Activated T-helper 1 cell treated with anti-CD3 and anti-CD28 coated beads, Interleukin-12 subunit alpha, Interleukin-12 subunit beta, Interleukin-2, Interleukin-4 antibody, amounts not matched to agents 30 ng/mL and 10 ng/mL and 1 ng/mL, durations not matched to agents 14 hours and 24 hours and 36 hours (primary cell): Measurements from ENCODE around the gene RHBDL3. TPM values are rescaled to one million over a fixed set of nuclear protein-coding genes. Genes with fewer than 3 reads are reported as not detected.

Experiments used
- DNase-seq: peaks from one replicate; pipeline ENCODE4 v3.0.0; 2021; ENCODE audit warnings: low spot score
- H3K27ac Mint-ChIP-seq: one replicate; pipeline ENCODE4 v1.8.0; 2021; ENCODE audit warnings: mild to moderate bottlenecking, mixed read lengths
- H3K27me3 Mint-ChIP-seq: one replicate; pipeline ENCODE4 v1.8.0; 2022; ENCODE audit warnings: mild to moderate bottlenecking, moderate library complexity, mixed read lengths; ENCODE audit not compliant: insufficient read depth
- H3K36me3 Mint-ChIP-seq: one replicate; pipeline ENCODE4 v1.8.0; 2021; ENCODE audit warnings: low read depth, mixed read lengths
- H3K4me1 Mint-ChIP-seq: one replicate; pipeline ENCODE4 v1.8.0; 2021; ENCODE audit warnings: low read depth, mixed read lengths
- H3K4me3 Mint-ChIP-seq: one replicate; pipeline ENCODE4 v1.8.0; 2021; ENCODE audit warnings: mild to moderate bottlenecking, moderate library complexity, mixed read lengths
- H3K9me3 Mint-ChIP-seq: one replicate; pipeline ENCODE4 v1.8.0; 2021; ENCODE audit warnings: mixed read lengths
- intact Hi-C: fragments of 100-400 bp; cut with micrococcal nuclease; formaldehyde crosslinking; loops from one replicate; pipeline ENCODE4 v1.15.1; 2024
- total RNA-seq: library from RNA; stranded (reverse); gene quantifications from 2 replicates; pipeline ENCODE4 v1.2.3, GENCODE V29; 2022

RHBDL3 gene
- total RNA-seq, 1 donor from 2014 or later, result 0.26 TPM

DNA sequence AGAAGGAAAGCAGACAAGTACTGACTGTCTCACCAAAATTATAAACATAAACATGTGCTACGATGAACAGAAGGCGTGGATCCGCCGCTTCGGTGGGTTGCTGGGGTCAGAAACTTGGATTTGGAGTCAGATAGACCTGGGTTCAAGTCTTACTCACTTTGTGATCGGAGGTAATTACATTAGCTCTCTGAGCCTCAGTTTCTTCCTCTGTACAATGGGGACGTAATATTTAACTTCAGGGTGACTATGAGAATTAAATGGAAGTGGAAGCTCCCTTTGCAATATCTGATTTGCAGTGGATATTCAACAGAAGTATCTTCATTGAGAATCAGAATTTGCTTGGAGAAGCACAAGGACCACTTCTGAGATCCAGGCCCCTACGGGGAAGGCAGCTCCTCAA is 6.2 kb downstream of the RHBDL3 start:
- intact Hi-C loops, result no loop called here
- H3K27me3 Mint-ChIP-seq, result peaks cover 59% of the 10 kb centered on the region
- H3K4me3 Mint-ChIP-seq, result no peak overlapping the region
- peaks cover 13% of the 10 kb centered on the region for H3K4me1 Mint-ChIP-seq
- no peak overlapping the region for H3K27ac Mint-ChIP-seq
- H3K9me3 Mint-ChIP-seq, result no peaks in the 10 kb centered on the region
- DNase-seq, result no peak
- no peaks in the 10 kb centered on the region for H3K36me3 Mint-ChIP-seq

DNA sequence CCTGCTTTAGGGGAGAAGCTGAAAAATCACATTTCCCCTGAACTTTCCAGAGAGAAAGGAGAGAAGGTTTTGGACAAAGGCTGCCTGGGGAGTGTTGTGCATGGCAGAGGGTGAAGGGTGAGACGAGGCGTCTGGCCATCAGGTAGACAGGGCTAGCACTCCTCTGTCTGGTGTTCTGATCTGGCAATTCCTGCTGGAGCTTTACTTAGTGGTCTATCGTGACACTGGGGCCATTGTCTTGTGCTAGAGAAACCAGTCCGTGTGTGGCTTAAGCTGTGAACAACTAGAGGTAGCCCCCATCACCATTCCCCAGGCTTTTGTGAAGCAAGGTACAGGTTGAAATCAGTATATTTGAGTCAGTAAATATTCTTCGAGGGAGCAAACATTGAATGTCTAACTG is 8.5 kb downstream of the RHBDL3 start:
- H3K4me1 Mint-ChIP-seq, result no peaks in the 10 kb centered on the region
- H3K4me3 Mint-ChIP-seq, result no peak overlapping the region
- no peaks in the 10 kb centered on the region for H3K36me3 Mint-ChIP-seq
- H3K9me3 Mint-ChIP-seq, result no peaks in the 10 kb centered on the region
- DNase-seq, result no peak
- no peak overlapping the region for H3K27ac Mint-ChIP-seq
- intact Hi-C loops, result no loop called here
- H3K27me3 Mint-ChIP-seq, result peaks cover 39% of the 10 kb centered on the region

DNA sequence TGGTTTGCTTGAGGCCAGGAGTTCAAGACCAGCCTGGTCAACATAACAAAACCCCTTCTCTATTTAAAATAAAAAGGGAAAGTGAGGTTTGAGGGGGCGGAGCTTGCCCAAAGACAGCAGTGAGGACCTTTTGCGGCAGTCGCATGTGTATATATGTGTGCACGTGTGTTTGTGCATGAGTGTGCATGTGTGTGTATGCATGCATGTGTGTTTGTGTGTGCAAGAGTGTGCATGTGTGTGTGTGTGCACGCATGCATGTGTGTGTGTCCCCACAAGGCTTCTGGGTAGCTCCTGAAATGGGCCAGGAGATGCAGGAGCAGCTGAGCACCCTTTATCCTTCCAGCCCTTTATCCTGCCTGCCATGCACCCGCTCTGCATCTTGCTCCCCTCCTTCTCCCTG is 9.0 kb downstream of the RHBDL3 start:
- Mint-ChIP-seq H3K27me3 (peaks cover 34% of the 10 kb centered on the region), H3K4me1 (no peaks in the 10 kb centered on the region), H3K36me3 (no peaks in the 10 kb centered on the region), H3K4me3 (no peak overlapping the region), H3K9me3 (no peaks in the 10 kb centered on the region), H3K27ac (no peak overlapping the region)
- no peak for DNase-seq
- intact Hi-C loops, result no loop called here

DNA sequence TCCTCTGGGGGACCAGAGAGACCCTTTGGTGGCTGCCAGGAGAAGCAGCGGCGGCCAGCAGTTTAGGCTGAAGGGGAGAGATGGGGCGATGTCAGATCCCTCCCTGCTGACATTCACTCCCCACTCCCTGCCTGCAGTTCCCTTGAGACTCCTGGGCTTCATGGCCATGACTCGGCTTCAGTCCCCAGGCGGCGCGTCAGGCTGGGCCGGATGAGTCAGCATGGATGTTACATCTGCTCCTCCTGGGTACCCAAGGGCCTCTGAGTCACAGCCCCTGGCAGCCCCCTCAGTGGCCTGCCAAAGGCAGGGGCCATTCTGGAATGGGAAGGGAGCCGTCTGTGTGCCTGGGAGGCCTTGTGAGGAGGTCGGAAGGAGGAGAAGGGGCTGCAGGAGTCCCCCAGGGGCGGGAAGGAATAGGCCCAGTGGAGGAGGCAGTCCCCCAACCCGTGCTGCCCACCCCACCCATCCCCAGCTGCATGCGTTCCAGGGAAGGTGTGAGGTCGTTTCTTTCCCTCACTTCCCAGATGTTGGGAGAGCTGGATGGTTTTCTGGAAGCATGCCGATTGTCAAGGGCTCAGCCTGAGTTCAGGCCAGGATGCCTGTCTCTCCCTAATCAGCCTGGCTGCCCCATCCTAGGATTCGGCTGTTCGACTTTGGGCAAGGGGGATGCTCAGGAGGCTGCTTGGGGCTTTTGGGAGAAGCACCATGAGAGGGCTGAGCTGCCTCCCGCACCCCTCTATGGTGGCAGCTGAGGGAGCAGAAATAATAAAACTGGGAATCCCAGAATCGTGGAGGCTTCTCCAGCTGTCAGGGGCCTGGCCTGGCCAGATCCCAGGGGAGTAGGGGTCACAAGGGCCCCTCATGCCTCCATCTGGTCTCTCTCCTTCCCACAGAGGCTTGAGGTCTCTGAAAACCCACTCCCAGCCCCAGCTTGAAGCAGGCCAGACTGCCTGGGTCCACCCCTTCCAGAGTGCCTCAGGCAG is 9.7 kb downstream of the RHBDL3 start:
- Mint-ChIP-seq H3K4me3 (no peak overlapping the region), H3K9me3 (no peaks in the 10 kb centered on the region), H3K27ac (no peak overlapping the region), H3K36me3 (no peaks in the 10 kb centered on the region), H3K27me3 (peaks cover 27% of the 10 kb centered on the region), H3K4me1 (no peaks in the 10 kb centered on the region)
- DNase-seq, result no peak
- intact Hi-C loops, result no loop called here

DNA sequence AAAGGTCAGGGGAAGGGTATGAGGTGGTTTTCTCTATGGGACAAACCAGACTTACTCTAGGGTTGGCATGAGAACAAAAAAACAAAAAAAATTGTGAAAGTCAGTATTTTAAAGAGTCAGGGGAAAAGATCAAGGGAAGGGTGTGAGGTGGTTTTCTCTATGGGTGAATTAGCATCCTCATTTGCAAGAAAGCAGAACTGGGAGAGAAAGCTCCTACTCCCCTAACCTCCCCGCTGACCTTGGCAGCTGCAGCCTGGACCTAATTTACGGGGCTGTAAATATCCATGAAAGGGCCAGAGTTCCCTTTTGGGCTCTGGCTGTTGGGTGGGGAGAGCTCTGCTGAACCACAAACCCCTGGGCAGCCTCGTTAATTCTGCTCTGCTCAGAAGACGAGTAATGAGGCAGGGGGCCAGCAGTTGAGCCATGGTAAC is 10.6 kb downstream of the RHBDL3 start:
- peaks cover 19% of the 10 kb centered on the region for H3K27me3 Mint-ChIP-seq

DNA sequence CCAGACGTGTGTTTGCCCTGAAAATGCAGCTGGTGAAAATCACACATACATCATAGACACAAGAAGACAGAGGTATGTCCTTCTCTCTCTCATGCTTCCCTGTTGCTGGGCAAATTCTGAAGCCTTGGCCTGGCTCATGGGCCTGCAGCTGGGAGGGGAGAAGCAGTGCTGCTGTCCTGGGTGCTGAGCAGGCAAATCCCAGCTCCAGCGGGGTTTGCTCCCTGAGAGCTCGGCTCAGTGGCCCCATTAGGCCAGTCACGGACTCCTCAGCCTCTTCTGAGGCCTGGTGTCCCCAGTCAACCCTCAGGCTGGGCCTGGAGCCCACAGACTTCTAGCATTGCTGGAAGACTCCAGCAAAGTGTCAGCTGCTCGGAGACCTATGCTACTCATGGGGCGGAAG is 11.7 kb downstream of the RHBDL3 start:
- no peaks in the 10 kb centered on the region for H3K4me1 Mint-ChIP-seq
- no peak overlapping the region for H3K27ac Mint-ChIP-seq
- DNase-seq, result no peak
- peaks cover 12% of the 10 kb centered on the region for H3K27me3 Mint-ChIP-seq
- intact Hi-C loops, result no loop called here
- H3K4me3 Mint-ChIP-seq, result no peak overlapping the region
- H3K9me3 Mint-ChIP-seq, result no peaks in the 10 kb centered on the region
- no peaks in the 10 kb centered on the region for H3K36me3 Mint-ChIP-seq

More for the DNA sequence above, 10.6 kb downstream of the RHBDL3 start:
- intact Hi-C loops, result no loop called here
- Mint-ChIP-seq H3K4me1 (no peaks in the 10 kb centered on the region), H3K4me3 (no peak overlapping the region), H3K36me3 (no peaks in the 10 kb centered on the region), H3K9me3 (no peaks in the 10 kb centered on the region), H3K27ac (no peak overlapping the region)
- no peak for DNase-seq

DNA sequence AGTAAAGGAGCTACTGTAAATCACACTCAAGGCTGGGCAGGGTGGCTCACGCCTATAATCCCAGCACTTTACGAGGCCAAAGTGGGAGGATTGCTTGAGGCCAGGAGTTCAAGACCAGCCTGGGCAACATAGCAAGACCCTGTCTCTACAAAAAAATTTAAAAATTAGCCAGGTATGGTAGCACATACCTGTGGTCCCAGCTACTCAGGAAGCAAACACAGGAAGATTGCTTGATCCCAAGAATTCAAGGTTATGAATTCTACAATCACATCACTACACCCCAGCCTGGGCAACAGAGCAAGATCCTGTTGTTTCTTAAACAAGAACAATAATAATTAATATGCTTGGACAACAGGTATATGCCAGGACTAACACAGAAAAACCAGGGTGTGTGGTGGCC is 13.2 kb downstream of the RHBDL3 start:
- H3K9me3 Mint-ChIP-seq, result no peaks in the 10 kb centered on the region
- intact Hi-C loops, result no loop called here
- H3K27ac Mint-ChIP-seq, result no peak overlapping the region
- no peaks in the 10 kb centered on the region for H3K36me3 Mint-ChIP-seq
- DNase-seq, result no peak
- H3K4me1 Mint-ChIP-seq, result no peaks in the 10 kb centered on the region
- H3K4me3 Mint-ChIP-seq, result no peak overlapping the region
- peaks cover 7% of the 10 kb centered on the region for H3K27me3 Mint-ChIP-seq

DNA sequence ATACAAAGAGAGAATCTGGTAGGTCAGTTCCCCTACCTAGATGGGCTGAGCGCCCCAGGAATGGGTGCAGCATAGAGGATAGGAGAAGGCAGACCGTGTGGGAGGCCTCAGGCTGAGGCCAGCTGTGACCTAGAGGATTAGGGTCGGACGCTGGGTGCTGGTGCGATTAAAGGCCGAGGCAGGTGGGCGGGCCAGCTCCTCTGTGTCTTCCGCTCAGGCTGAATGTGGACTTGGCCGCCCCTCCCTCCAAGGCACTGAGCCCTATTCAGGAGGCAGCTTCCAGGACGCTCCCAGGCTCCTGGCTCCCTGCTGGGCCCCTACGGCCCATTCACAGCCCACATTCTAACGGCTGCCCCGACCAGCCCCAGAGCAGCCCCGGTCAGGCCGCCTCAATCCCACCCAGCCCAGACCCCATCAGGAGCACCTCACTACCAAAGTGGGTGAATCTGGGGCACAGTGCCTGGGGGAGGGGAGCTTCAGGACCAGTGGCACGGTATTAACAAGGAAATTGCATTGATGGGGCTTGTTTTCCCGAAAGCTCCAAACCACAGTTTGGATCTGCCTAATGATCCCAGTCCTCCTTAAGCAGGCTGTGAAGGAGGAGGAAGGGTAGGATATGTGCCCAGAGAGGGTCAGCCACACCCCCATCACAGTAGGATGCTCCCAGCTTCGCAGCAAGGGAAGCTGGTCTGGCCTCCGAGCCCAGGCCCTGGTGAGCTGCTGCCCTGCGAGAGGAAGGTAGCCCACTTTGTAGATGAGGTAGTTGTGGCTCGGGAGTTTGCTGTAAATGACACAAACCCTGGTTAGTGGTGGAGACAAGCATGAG is 14.5 kb downstream of the RHBDL3 start:
- H3K9me3 Mint-ChIP-seq, result no peaks in the 10 kb centered on the region
- H3K4me3 Mint-ChIP-seq, result no peak overlapping the region
- intact Hi-C loops, result no loop called here
- H3K4me1 Mint-ChIP-seq, result no peaks in the 10 kb centered on the region
- DNase-seq, result no peak
- H3K27me3 Mint-ChIP-seq, result peaks cover 8% of the 10 kb centered on the region
- no peaks in the 10 kb centered on the region for H3K36me3 Mint-ChIP-seq
- H3K27ac Mint-ChIP-seq, result no peak overlapping the region

DNA sequence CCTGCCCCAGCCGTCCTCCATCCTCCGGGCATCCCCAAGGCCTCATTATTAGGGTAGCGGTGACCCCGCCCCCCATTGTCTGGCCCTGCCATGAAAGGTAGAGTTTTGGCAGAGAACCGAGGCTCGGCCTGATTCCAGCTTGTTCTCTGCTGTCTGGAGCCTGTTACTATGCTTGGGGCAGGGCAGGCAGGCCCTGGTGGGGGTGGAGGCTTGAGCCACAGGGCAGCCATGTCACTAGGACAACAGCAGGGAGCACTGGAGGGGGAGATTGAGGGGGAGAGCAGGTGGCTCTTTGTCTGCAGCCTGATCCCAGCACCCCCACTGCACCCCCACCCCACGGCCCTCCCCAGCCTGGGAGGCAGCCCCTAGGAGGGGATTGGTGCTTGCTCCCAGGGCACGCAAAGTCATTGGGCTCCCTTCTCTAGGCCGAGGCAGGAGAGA is 15.4 kb downstream of the RHBDL3 start:
- H3K27me3 Mint-ChIP-seq, result peaks cover 10% of the 10 kb centered on the region
- intact Hi-C loops, result no loop called here
- DNase-seq, result no peak
- H3K36me3 Mint-ChIP-seq, result no peaks in the 10 kb centered on the region
- no peaks in the 10 kb centered on the region for H3K4me1 Mint-ChIP-seq
- H3K4me3 Mint-ChIP-seq, result no peak overlapping the region
- H3K27ac Mint-ChIP-seq, result no peak overlapping the region
- H3K9me3 Mint-ChIP-seq, result no peaks in the 10 kb centered on the region

DNA sequence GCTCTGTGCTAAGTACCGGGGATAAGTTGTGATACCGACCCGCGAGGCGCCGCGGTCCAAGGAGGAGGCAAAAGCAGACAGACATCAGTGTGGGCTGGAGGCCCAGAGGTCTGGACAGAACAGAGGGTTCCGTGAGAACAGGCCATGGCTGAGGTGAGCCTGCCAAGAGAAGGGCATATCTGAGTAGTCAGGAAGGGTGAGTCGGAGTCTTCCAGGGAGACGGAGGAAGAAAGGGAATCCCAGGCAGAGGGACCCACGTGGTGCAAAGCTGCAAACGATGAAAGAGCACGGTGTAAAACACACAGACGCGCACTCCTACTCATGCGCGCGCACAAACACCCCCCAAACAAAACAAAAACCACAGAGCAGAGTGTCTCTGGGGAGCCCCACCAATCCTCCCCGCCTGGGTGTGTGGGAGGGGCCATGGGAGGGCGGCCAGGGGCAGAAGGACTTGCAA is 18.1 kb downstream of the RHBDL3 start:
- Mint-ChIP-seq H3K4me1 (no peaks in the 10 kb centered on the region), H3K27ac (no peak overlapping the region), H3K36me3 (no peaks in the 10 kb centered on the region), H3K27me3 (peaks cover 8% of the 10 kb centered on the region), H3K4me3 (no peak overlapping the region), H3K9me3 (no peaks in the 10 kb centered on the region)
- intact Hi-C loops, result no loop called here
- no peak for DNase-seq

DNA sequence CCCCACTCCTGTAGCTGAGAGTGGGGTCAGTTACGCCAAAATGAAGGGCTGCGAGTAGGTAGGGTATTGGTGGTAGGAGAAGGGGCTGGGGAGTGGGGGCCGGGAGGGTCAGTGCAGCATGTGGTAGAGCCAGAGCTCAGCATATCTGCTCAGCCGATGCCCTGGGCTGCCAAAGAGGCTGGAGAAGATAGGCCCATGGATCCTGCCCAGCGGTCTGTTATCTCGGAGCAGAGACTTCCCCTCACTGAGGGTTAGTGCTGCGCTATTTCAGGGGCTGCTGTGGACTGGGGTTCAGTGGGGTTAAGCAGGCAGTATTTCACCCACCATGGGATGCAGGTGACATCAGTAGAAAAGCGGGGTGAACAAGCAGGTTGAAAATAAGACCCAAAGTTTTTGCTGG is 19.7 kb downstream of the RHBDL3 start:
- H3K27ac Mint-ChIP-seq, result no peak overlapping the region
- peaks cover 13% of the 10 kb centered on the region for H3K27me3 Mint-ChIP-seq
- intact Hi-C loops, result no loop called here
- H3K36me3 Mint-ChIP-seq, result no peaks in the 10 kb centered on the region
- DNase-seq, result no peak
- H3K4me1 Mint-ChIP-seq, result no peaks in the 10 kb centered on the region
- H3K9me3 Mint-ChIP-seq, result no peaks in the 10 kb centered on the region
- H3K4me3 Mint-ChIP-seq, result no peak overlapping the region

DNA sequence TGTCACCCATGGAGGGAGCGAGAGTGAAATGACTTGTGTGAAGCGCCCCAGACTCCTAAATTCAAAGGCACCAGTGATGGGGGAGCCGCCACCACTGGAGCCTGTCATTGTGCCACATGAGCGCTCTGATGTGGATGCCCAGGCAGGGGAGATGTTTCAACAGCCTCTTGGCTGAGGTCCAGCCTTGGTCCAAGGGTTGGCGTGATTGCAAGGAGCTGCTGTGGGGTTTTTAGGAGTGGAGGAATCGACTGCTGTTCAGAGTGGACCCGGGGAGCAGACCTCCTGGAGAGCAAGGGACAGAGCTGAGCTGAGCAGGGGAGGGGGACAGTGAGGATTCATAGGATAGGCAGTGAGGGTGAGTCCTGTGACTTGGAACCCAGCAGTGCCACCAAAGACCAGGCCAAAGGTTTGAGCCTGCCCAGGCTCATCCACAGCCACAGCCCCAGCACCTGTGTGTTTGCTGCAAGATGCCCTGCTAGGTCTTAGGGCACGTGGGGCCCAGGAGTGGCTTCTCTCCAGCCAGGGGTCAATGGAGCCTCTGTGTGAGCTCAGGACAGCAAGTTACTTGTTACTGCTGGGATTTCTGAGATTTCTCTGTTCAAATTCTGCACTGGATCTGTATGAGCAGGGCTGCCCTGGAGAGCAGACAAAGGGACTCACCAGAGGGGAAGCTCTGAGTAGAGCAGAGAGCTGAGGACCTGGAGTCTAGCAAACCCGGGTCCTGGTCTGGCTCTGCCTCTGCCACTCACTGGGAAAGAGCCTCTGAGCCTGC is 20.3 kb downstream of the RHBDL3 start:
- peaks cover 13% of the 10 kb centered on the region for H3K27me3 Mint-ChIP-seq
- no peaks in the 10 kb centered on the region for H3K36me3 Mint-ChIP-seq
- no peak for DNase-seq
- H3K4me3 Mint-ChIP-seq, result no peak overlapping the region
- H3K27ac Mint-ChIP-seq, result no peak overlapping the region
- intact Hi-C loops, result no loop called here
- no peaks in the 10 kb centered on the region for H3K9me3 Mint-ChIP-seq
- no peaks in the 10 kb centered on the region for H3K4me1 Mint-ChIP-seq
